Motor neuron (in vitro differentiated cells): Measurements from ENCODE around the gene HTR1D. TPM values are rescaled to one million over a fixed set of nuclear protein-coding genes. Genes with fewer than 3 reads are reported as not detected.
"Not testable (repeated sequence)": the region's sequence is repeated elsewhere in the genome, so short reads cannot be mapped to it uniquely, and the experiment has no call there.

ENCODE experiments used
- ATAC-seq, 8 experiments: fragments of 200-7000 bp; cut with Tn5 transposase; replicated peaks in 6 of 8; 2 replicates each; pipeline ENCODE4 v1.8.0; 2021; ENCODE audit warnings: mild to moderate bottlenecking in 8 of 8, moderate library complexity in 8 of 8
- H3K27ac ChIP-seq, 2 donors: fragments of 250-450 bp; sonication (Bioruptor Pico); 2 replicates each; pipeline ENCODE4 v1.9.0; 2021; ENCODE audit warnings: antibody characterized with exemption in 2 of 2, mild to moderate bottlenecking in 2 of 2, moderate library complexity in 1 of 2
- H3K4me1 ChIP-seq, 2 donors: fragments of 250-450 bp; sonication (Bioruptor Pico); replicated peaks in 1 of 2; 2 replicates each; pipeline ENCODE4 v1.6.1; 2021; ENCODE audit warnings: antibody characterized with exemption in 2 of 2, mild to moderate bottlenecking in 2 of 2, moderate library complexity in 1 of 2
- H3K4me3 ChIP-seq, 5 donors: fragments of 250-450 bp; sonication (Bioruptor Pico); 2 replicates each; pipeline ENCODE4 v1.9.0; 2021; ENCODE audit warnings: antibody characterized with exemption in 5 of 5, mild to moderate bottlenecking in 5 of 5, moderate library complexity in 4 of 5
- WGBS, 10 experiments: fragments of 450-650 bp; shearing (Covaris generic); methylation state at CpG; one replicate each; pipeline ENCODE4 v1.0.0; 2022; 5-methylcytosine and 5-hydroxymethylcytosine counted together
- in situ Hi-C, 9 experiments: fragments of 400-800 bp; cut with MboI; loops; one replicate each; pipeline ENCODE4 v1.15.0; 2021; ENCODE audit warnings: low sequenced_read_pairs in 9 of 9, low pct_unique_long_range_greater_than_20kb in 2 of 9; ENCODE audit not compliant: unreplicated experiment in 9 of 9
- total RNA-seq, 8 experiments: library from RNA; unstranded; fragments of 300-600 nt; gene quantifications; 2 replicates each; pipeline versions ENCODE4 v1.2.3 to v1.2.4, GENCODE V29; 2022

HTR1D gene
- total RNA-seq, 8 experiments from 2014 or later = 0.17 to 17.7 (median 8.2) TPM; not detected in 1

DNA sequence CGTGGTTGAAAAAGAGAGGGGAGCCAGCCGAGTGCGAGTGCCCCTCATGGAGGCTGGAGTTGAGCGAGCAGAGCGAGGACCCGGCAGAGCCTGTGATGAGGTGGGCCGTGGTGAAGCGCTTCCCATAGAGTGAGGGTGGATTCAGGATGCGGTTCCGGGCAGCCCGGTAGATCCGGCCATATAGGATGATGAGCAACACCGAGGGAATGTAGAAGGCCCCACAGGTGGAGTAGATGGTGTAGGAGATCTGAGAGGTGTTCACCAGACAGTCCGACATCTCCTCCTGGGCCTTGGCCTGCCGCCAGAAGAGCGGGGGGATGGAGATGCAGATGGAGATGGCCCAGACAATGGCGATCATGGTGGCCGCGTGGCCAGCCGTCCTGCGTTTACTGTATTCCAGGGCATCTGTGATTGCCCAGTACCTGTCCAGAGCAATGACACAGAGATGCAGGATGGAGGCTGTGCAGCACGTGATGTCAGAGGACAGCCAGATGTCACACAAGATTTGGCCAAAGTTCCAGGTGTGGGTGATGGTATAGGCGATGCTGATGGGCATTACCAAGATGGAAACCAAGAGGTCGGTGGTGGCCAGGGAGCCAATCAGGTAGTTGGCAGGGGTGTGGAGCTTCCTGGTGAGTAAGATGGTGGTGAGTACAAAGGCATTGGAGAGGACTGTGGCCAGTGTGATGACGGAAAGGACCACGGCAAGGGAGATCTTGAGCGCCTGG, 23.7 kb downstream of the HTR1D start:
- in situ Hi-C loops = loop anchor here in 5 of 9 experiments (25.0 kb wide), 3 partner anchors 106 to 531 kb away; partner anchors contain the start of gene C1QB (in 3 of the 5)

GRCh38 chr1:23191199-23191598, 26.1 kb downstream of the HTR1D start:
- 80 to 100% (median 100%) methylated on average over 1 to 3 of the region's 3 CpGs; no CpG with 5 or more reads in 4 of the 10 experiments for WGBS, 10 experiments
- Histone ChIP-seq H3K4me3 (no peak overlapping the region), H3K4me1 (no peaks in the 10 kb centered on the region), H3K27ac (no peak overlapping the region)
- in situ Hi-C loops = loop anchor here in 5 of 9 experiments (25.0 kb wide), 3 partner anchors 104 to 529 kb away; partner anchors contain the start of gene C1QB (in 3 of the 5)
- no peak for ATAC-seq

More for the DNA sequence above, 23.7 kb downstream of the HTR1D start:
- no peak overlapping the region for H3K4me3 ChIP-seq
- no peak overlapping the region for H3K27ac ChIP-seq
- WGBS, 10 experiments = 80 to 100% (median 95%) methylated on average over 1 to 19 of the region's 27 CpGs; no CpG with 5 or more reads in 3 of the 10 experiments
- ATAC-seq = no peak
- no peaks in the 10 kb centered on the region for H3K4me1 ChIP-seq

GRCh38 chr1:23188936-23189452, 28.3 kb downstream of the HTR1D start:
- in situ Hi-C loops = loop anchor here in 8 of 9 experiments (10.0 to 25.0 kb wide), 6 partner anchors 94 to 527 kb away; partner anchors contain the start of genes C1QB (in 3 of the 8) and LACTBL1 (in 1 of the 8)
- not testable (repeated sequence) for H3K27ac ChIP-seq, H3K4me1 ChIP-seq, H3K4me3 ChIP-seq
- 69 to 100% (median 95%) methylated on average over 2 to 12 of the region's 13 CpGs; no CpG with 5 or more reads in 1 of the 10 experiments for WGBS, 10 experiments
- peak in 7 of 8 experiments; percentile 36 to 96 (median 92) for ATAC-seq

GRCh38 chr1:23188434-23188884, 28.8 kb downstream of the HTR1D start:
- ATAC-seq = peak in 1 of 8 experiments; percentile 13
- WGBS, 10 experiments = 20 to 83% (median 61%) methylated on average over 1 to 5 of the region's 6 CpGs; no CpG with 5 or more reads in 3 of the 10 experiments
- Histone ChIP-seq H3K27ac (no peak overlapping the region), H3K4me1 (no peaks in the 10 kb centered on the region), H3K4me3 (no peak overlapping the region)
- in situ Hi-C loops = loop anchor here in 8 of 9 experiments (10.0 to 25.0 kb wide), 6 partner anchors 94 to 526 kb away; partner anchors contain the start of genes C1QB (in 3 of the 8) and LACTBL1 (in 1 of the 8)

GRCh38 chr1:23187637-23188036, 29.7 kb downstream of the HTR1D start:
- WGBS, 10 experiments = 0 to 100% (median 80%) methylated on average over 1 to 3 of the region's 5 CpGs; no CpG with 5 or more reads in 4 of the 10 experiments
- no peak overlapping the region for H3K4me3 ChIP-seq
- in situ Hi-C loops = loop anchor here in 8 of 9 experiments (10.0 to 25.0 kb wide), 6 partner anchors 93 to 525 kb away; partner anchors contain the start of genes C1QB (in 3 of the 8) and LACTBL1 (in 1 of the 8)
- no peaks in the 10 kb centered on the region for H3K4me1 ChIP-seq
- H3K27ac ChIP-seq = no peak overlapping the region
- ATAC-seq = no peak

- WGBS, 10 experiments = 0 to 100% (median 83%) methylated on average over 1 to 4 of the region's 4 CpGs; no CpG with 5 or more reads in 3 of the 10 experiments
- no peak for ATAC-seq
- Histone ChIP-seq H3K4me1 (no peaks in the 10 kb centered on the region), H3K27ac (no peak overlapping the region), H3K4me3 (no peak overlapping the region)
- in situ Hi-C loops = loop anchor here in 8 of 9 experiments (10.0 to 25.0 kb wide), 6 partner anchors 91 to 523 kb away; partner anchors contain the start of genes C1QB (in 3 of the 8) and LACTBL1 (in 1 of the 8)
Observed at GRCh38 chr1:23185381-23185780, 31.9 kb downstream of the HTR1D start.

DNA sequence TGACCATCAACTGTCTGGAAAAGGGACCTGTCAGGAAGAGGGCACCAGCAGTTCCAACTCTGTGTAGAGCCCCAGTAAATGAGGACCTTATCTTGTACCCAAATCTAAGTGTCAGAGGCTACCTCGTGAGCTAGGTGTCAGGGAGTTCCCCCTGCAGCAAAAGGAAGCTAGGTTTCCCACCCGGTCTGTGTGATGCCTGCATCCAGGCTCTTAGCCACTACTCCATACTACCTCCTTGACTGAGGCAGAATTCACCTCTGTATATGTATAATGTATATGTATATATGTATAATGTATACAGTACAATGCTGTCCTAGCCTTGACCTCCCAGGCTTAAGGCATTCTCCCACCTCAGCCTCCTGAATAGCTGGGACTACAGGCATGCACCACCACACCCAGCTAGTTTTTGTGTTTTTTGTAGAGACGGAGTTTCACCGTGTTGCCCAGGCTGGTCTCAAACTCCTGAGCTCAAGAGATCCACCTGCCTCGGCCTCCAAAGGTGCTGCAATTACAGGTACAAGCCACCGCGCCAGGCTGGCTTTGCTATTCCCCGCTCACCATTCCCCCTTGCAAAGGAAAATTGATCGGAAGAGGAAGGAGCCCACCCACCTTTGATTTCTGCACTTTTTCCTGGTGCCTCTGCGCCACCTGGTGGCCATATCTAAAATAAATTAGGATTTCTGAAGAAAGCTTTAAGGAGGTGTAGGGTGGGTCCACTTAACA, 32.9 kb downstream of the HTR1D start:
- no peak overlapping the region for H3K27ac ChIP-seq
- peak; percentile 19 to 79 (median 38) for ATAC-seq
- H3K4me1 ChIP-seq = no peaks in the 10 kb centered on the region
- 0 to 32% (median 8%) methylated on average over 1 to 10 of the region's 10 CpGs for WGBS, 10 experiments
- in situ Hi-C loops = loop anchor here in 8 of 9 experiments (5.0 to 25.0 kb wide), 7 partner anchors 87 to 522 kb away; partner anchors contain the start of genes C1QB (in 3 of the 8) and LACTBL1 (in 1 of the 8)
- H3K4me3 ChIP-seq = no peak overlapping the region

GRCh38 chr1:23179862-23180261, 37.4 kb downstream of the HTR1D start:
- no peak for ATAC-seq
- no peaks in the 10 kb centered on the region for H3K4me1 ChIP-seq
- WGBS, 10 experiments = 57 to 100% (median 86%) methylated on average over 1 to 2 of the region's 2 CpGs; no CpG with 5 or more reads in 1 of the 10 experiments
- H3K4me3 ChIP-seq = no peak overlapping the region
- in situ Hi-C loops = loop anchor here in 8 of 9 experiments (5.0 to 25.0 kb wide), 7 partner anchors 83 to 518 kb away; partner anchors contain the start of genes C1QB (in 3 of the 8) and LACTBL1 (in 1 of the 8)
- no peak overlapping the region for H3K27ac ChIP-seq

DNA sequence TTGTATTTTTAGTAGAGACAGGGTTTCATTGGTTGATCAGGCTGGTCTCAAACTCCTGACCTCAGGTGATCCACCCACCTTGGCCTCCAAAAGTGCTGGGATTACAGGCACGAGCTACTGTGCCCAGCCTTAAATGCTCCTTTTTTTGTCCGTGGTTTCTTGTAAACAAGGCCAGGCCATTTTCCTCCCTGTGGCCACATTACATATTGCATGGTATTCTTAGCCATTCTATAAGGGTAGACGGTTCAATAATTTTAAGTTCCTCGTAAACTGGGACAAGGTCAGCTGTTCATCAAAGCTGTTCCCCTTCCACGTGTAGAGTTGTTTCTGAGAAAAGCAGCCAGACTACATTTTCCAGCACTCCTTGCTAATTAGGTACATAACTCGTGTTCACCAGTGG, 38.4 kb downstream of the HTR1D start:
- no peak overlapping the region for H3K27ac ChIP-seq
- in situ Hi-C loops = loop anchor here in 5 of 9 experiments (25.0 kb wide), 3 partner anchors 92 to 517 kb away; partner anchors contain the start of gene C1QB (in 3 of the 5)
- 48 to 91% (median 77%) methylated on average over 1 to 6 of the region's 6 CpGs; no CpG with 5 or more reads in 1 of the 10 experiments for WGBS, 10 experiments
- ATAC-seq = no peak
- H3K4me3 ChIP-seq = no peak overlapping the region
- no peaks in the 10 kb centered on the region for H3K4me1 ChIP-seq

DNA sequence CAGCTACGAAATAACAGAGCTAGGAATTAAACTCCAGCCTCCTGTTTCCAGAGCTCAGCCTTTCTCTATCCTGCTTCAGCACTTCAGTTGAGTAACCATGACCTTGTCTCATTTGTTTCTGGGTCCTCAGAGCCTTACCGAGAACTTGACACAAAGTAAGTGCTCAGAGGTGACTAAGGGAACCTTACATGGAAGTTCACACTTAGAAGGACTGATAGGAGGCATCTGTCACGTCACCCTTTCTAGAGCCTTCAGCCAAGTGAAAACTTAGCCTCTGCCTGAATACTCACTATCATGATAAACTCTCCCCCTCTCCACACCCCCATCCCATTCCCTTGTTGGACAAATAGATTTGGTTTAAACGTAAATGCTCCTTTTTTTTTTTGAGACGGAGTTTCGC, 38.9 kb downstream of the HTR1D start:
- Histone ChIP-seq H3K27ac (no peak overlapping the region), H3K4me1 (no peaks in the 10 kb centered on the region), H3K4me3 (no peak overlapping the region)
- WGBS, 10 experiments = 67 to 100% (median 93%) methylated on average over 1 to 6 of the region's 6 CpGs
- no peak for ATAC-seq
- in situ Hi-C loops = loop anchor here in 5 of 9 experiments (25.0 kb wide), 3 partner anchors 91 to 516 kb away; partner anchors contain the start of gene C1QB (in 3 of the 5)

DNA sequence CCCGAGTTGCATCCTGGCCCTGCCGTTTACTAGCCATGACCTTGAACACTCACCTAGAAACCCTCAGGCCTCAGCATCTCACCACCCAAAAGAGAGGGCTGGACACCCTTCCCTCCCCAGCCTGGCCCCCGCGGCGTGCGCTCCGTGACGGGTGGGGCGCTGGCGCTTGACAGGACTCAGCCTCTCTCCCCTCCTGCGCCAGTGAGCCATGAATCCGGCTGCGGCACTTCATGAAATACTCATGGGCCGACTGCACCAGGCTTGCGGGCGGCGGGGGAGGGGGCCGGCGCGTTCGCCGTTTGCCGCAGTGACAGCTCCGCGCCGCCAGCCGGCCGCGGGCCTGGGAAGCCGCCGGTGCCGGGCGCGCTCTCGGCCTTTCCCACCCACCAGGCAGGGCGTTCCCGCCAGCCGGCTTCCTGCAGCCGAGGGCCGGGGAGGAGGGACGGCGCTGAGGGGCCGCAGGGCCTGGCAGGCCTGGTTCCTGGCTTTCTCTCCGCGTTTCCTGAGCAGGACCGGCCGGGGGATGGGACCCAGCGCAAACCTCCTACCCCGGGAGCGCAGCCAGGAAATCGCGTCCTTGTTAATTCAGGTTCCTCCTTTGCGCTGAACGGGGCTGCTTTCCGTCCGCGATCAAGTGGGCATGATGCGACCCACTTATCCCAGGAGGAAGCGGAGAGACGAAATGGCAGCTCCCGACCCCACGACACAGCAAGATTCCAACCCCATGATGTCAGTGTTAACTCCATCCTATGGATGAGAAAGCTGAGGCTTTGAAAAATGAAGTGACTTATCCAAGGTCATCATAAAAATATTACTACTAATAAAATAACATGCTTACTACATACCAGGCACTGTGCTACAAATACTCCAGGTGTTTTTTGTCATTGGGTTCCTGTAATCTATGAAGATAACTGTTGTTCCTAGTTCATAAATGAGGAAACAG, 39.6 kb downstream of the HTR1D start:
- in situ Hi-C loops = loop anchor here in 5 of 9 experiments (25.0 kb wide), 3 partner anchors 90 to 515 kb away; partner anchors contain the start of gene C1QB (in 3 of the 5)
- Histone ChIP-seq H3K4me1 (no peaks in the 10 kb centered on the region), H3K4me3 (peak overlapping the region; percentile 28 to 40 (median 36)), H3K27ac (peak overlapping the region; percentile 74 to 75)
- 3 to 20% (median 6%) methylated on average over 2 to 38 of the region's 62 CpGs; no CpG with 5 or more reads in 1 of the 10 experiments for WGBS, 10 experiments
- peak; percentile 93 to 98 (median 96) for ATAC-seq
